ENCODE measurements around the gene ZNF141.

Gene ZNF141

DNA sequence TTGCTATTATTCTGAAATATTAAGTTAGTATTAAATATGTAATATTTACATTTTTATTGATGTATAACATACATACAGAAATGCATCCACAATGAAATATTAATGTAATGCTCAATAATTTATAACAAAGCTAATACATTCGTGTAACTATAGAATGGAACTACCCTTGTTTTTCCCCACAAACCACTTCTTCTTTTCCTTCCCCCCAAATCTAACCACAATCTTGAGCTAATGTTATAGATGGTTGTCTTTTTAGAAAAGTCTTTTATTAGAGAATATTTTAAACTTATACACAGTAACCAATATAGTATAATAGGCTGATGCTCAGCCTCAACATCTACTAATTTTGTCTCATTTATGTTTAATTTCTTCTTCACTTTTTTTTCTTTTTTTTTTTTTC is 27.8 kb upstream of the ZNF141 start:
- DNase-seq (ENCODE audit: low read depth) = no peak
- TF ChIP-seq, protein P1, sequence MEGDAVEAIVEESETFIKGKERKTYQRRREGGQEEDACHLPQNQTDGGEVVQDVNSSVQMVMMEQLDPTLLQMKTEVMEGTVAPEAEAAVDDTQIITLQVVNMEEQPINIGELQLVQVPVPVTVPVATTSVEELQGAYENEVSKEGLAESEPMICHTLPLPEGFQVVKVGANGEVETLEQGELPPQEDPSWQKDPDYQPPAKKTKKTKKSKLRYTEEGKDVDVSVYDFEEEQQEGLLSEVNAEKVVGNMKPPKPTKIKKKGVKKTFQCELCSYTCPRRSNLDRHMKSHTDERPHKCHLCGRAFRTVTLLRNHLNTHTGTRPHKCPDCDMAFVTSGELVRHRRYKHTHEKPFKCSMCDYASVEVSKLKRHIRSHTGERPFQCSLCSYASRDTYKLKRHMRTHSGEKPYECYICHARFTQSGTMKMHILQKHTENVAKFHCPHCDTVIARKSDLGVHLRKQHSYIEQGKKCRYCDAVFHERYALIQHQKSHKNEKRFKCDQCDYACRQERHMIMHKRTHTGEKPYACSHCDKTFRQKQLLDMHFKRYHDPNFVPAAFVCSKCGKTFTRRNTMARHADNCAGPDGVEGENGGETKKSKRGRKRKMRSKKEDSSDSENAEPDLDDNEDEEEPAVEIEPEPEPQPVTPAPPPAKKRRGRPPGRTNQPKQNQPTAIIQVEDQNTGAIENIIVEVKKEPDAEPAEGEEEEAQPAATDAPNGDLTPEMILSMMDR (IDR thresholded peaks at IDR 0.05; ENCODE audit: insufficient read depth, low read depth, low read length, missing control alignments) = no peak
- no peak overlapping the region for H3K4me3 ChIP-seq (ENCODE audit: low read length)

DNA sequence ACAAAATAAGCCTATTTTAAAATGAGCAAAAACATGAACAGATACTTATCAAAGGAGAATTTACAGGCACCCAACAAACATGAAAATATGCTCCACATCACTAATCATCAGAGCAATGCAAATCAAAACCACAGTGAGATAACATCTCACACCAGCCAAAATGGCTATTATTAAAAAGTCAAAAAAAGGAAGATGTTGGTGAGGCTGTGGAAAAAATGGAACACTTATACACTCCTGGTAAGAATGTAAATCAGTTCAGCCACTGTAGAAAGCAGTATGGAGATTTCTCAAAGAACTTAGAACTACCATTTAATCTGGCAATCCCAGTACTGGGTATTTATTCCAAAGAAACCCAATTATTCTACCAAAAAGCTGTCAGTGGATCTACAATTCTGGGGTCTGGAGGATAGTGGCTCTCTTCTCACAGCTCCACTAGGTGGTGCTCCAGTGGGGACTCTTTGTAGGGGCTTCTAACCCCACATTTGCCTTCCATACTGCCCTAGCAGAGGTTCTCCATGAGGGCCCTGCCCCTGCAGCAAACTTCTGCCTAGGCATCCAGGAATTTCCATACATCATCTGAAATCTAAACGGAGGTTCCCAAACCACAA is 23.2 kb upstream of the ZNF141 start:
- DNase-seq (ENCODE audit: low read depth) = no peak
- no peak overlapping the region for H3K4me3 ChIP-seq (ENCODE audit: low read length)
- TF ChIP-seq, protein P1 (IDR thresholded peaks at IDR 0.05; ENCODE audit: insufficient read depth, low read depth, low read length, missing control alignments) = no peak

DNA sequence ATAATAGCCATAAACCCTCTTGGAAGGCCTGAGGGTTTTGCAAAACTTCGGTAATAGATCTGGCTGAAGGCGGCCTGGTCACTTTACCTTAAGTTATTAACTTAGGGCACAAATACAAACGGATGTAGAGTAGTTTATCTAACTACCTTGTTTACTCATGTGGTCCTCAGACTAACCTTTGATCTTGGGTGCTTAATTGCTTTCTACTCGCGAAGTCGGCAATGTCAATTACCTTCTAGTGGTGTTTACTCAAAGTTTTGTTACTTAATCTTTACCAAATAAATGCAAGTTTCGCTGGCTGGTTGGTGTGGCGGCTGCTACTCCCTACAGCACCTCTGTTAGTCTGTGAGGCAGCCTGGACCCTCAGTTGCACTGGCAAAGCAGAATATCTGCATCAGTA is 8.9 kb upstream of the ZNF141 start:
- no peak for DNase-seq (ENCODE audit: low read depth)
- no peak overlapping the region for H3K4me3 ChIP-seq (ENCODE audit: low read length)
- TF ChIP-seq, protein P1 (IDR thresholded peaks at IDR 0.05; ENCODE audit: insufficient read depth, low read depth, low read length, missing control alignments) = no peak

DNA sequence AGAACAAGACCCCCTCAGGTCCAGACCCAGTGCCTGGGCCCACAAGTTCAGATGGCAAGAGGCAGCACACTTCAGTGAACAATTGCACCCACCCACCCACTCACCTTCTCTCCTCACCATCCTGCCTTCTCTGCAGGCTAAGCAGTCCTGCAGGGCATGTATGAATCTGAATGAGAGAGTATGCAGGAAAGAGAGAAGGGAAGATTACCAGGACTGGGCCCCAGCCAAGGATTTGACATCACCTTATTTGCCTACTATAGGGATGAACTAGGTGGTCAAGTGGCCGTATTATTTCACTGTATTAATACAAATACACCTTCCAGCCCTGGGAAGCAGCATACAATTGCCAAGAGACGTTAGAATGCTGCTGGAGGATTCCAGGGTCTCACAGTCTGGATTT is 2.1 kb upstream of the ZNF141 start:
- DNase-seq (ENCODE audit: low read depth) = no peak
- H3K4me3 ChIP-seq (ENCODE audit: low read length) = no peak overlapping the region
- TF ChIP-seq, protein P1 (IDR thresholded peaks at IDR 0.05; ENCODE audit: insufficient read depth, low read depth, low read length, missing control alignments) = no peak

DNA sequence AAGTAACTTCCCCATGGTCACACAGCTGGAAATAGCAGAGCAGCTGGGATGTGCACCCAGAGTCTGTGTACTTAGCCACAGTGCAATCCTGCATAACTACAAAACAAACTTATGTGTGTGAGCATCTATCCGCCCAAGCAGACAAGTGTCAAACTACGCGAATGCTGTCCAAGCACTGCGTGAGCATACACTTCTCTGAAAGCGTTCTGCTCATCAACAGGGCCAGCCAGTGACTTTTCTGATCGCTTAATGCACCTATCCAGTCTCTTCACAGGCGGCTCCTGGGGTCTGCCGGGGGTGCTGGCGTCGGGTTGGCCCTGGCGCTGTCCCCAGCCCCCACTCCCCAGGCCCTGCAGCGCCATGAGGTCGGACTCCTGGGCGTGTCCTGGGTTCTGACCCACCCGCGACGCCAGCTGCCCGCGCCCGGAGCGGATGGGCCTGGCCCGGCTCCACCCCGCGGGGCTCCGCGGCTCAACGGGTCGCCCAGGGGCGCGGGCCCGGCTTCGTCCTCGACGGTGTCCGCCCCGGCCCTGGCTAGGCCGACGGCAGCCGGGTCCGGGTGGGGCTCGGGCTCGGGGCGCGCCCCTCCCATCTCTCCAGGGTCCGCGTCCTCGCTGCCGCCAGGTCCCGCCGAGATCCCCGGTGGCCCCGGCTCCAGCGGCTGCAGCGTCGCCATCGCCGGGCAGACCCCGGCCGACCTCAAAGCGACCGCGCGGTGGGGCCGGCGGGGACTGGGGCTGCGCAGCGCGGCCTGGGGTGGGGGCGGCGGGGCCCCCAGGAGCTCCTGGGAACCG is 1.3 kb upstream of the ZNF141 start:
- peak overlapping the region; percentile 88 for H3K4me3 ChIP-seq (ENCODE audit: low read length)
- TF ChIP-seq, protein P1 (IDR thresholded peaks at IDR 0.05; ENCODE audit: insufficient read depth, low read depth, low read length, missing control alignments) = no peak
- peak; percentile 13 for DNase-seq (ENCODE audit: low read depth)

DNA sequence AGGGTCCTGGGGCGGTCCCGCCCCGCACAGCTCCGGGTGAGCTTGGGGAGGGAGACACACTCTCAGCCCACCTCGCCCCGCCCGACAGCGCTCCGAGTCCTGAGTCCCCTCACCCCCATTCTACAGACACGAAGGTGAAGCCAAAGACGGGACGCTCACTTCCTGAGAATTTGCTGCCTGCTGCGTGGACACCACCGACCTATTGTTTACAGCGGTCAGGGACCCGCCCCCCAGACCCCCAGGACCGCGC is 796 bp upstream of the ZNF141 start:
- peak overlapping the region; percentile 88 for H3K4me3 ChIP-seq (ENCODE audit: low read length)
- no peak for DNase-seq (ENCODE audit: low read depth)
- TF ChIP-seq, protein P1 (IDR thresholded peaks at IDR 0.05; ENCODE audit: insufficient read depth, low read depth, low read length, missing control alignments) = no peak

Data from epithelial cell of esophagus (primary cell).